Stimulated activated CD4-positive, alpha-beta T cell treated with anti-CD3 and anti-CD28 coated beads, TNF-alpha, amount 100 ng/mL, for 24 hours (primary cell): ENCODE data around the gene MGME1.
A peak's percentile ranks its signal among the peaks of the same experiment; 100 is the strongest.
"Not testable (repeated sequence)": the region's sequence is repeated elsewhere in the genome, so short reads cannot be mapped to it uniquely, and the experiment has no call there.

Experiments used
- DNase-seq, 3 experiments: peaks; one replicate each; pipeline ENCODE4 v3.0.0-alpha.2; 2020; ENCODE audit warnings: low read depth in 3 of 3

The MGME1 gene

GRCh38 chr20:17959257-17959627, 9.6 kb upstream of the MGME1 start:
- no peak for DNase-seq

GRCh38 chr20:17960400-17960885, 8.4 kb upstream of the MGME1 start:
- not testable (repeated sequence) for DNase-seq

GRCh38 chr20:17960927-17961586, 7.8 kb upstream of the MGME1 start:
- DNase-seq, result no peak

- DNase-seq, result no peak
These were observed 7.3 kb upstream of the MGME1 start for GRCh38 chr20:17961587-17961940.

- DNase-seq, result no peak
These were observed 5.5 kb upstream of the MGME1 start for GRCh38 chr20:17963114-17963897.

- DNase-seq, result no peak
These were observed 4.7 kb upstream of the MGME1 start for GRCh38 chr20:17964073-17964472.

- DNase-seq, result no peak
These were observed 4.2 kb upstream of the MGME1 start for GRCh38 chr20:17964632-17965031.

- DNase-seq, result no peak
These were observed 3.6 kb upstream of the MGME1 start for GRCh38 chr20:17965042-17965697.

GRCh38 chr20:17966432-17967310, 2.1 kb upstream of the MGME1 start:
- no peak for DNase-seq

- DNase-seq, result peak in 1 of 3 experiments; percentile 24
These were observed 1.1 kb upstream of the MGME1 start for GRCh38 chr20:17967521-17968365.

- DNase-seq, result peak in 1 of 3 experiments; percentile 40
These were observed 563 bp downstream of the MGME1 start for GRCh38 chr20:17969278-17969883.

GRCh38 chr20:17969884-17970409, 1.1 kb downstream of the MGME1 start:
- DNase-seq, result no peak

GRCh38 chr20:17971300-17972013, 2.6 kb downstream of the MGME1 start:
- no peak for DNase-seq

- no peak for DNase-seq
These were observed 3.3 kb downstream of the MGME1 start for GRCh38 chr20:17972121-17972520.

- no peak for DNase-seq
These were observed 7.5 kb downstream of the MGME1 start for GRCh38 chr20:17976305-17976704.

- no peak for DNase-seq
These were observed 16.7 kb downstream of the MGME1 start for GRCh38 chr20:17985388-17986018.

- no peak for DNase-seq
These were observed 19.2 kb downstream of the MGME1 start for GRCh38 chr20:17987988-17988387.

- no peak for DNase-seq
These were observed 21.6 kb downstream of the MGME1 start for GRCh38 chr20:17990278-17990972.
